MM.1S (cell line): ENCODE data around the gene PISD.

Experiments
- DNase-seq: peaks from one replicate; pipeline ENCODE4 v3.0.0-alpha.2; 2015
- H2AFZ ChIP-seq: fragments of 300-600 bp; sonication (generic); 2 replicates; pipeline ENCODE4 v1.6.0; 2016; ENCODE audit warnings: antibody characterized with exemption, low read length
- H3F3A ChIP-seq: fragments of 300-600 bp; sonication (generic); 2 replicates; pipeline ENCODE4 v1.6.1; 2016; ENCODE audit warnings: mild to moderate bottlenecking, antibody characterized with exemption, low read length, moderate library complexity, mixed read lengths; ENCODE audit not compliant: insufficient read depth
- H3K27ac ChIP-seq: fragments of 300-600 bp; sonication (generic); 2 replicates; pipeline ENCODE4 v1.5.1; 2016; ENCODE audit warnings: mild to moderate bottlenecking, low read length
- H3K27me3 ChIP-seq: fragments of 300-600 bp; sonication (generic); replicated peaks from 2 replicates; pipeline ENCODE4 v1.6.0; 2016; ENCODE audit warnings: low read length; ENCODE audit not compliant: insufficient read depth
- H3K36me3 ChIP-seq: fragments of 300-600 bp; sonication (generic); replicated peaks from 2 replicates; pipeline ENCODE4 v1.6.1; 2016; ENCODE audit warnings: mild to moderate bottlenecking, low read length, mixed read lengths; ENCODE audit not compliant: insufficient read depth
- H3K4me1 ChIP-seq: fragments of 300-600 bp; sonication (generic); 2 replicates; pipeline ENCODE4 v1.6.1; 2016; ENCODE audit warnings: low read length, mixed read lengths
- H3K4me2 ChIP-seq: fragments of 300-600 bp; sonication (generic); 2 replicates; pipeline ENCODE4 v1.6.0; 2016; ENCODE audit warnings: low read depth, low read length
- H3K4me3 ChIP-seq: fragments of 300-600 bp; sonication (generic); 2 replicates; pipeline ENCODE4 v1.5.1; 2016; ENCODE audit warnings: low read length, mixed read lengths
- H3K79me2 ChIP-seq: fragments of 300-600 bp; sonication (generic); 2 replicates; pipeline ENCODE4 v1.6.1; 2016; ENCODE audit warnings: mixed run types, low read length, mixed read lengths
- H3K9ac ChIP-seq: fragments of 300-600 bp; sonication (generic); 2 replicates; pipeline ENCODE4 v1.6.1; 2016; ENCODE audit warnings: low read length, mixed read lengths
- H3K9me2 ChIP-seq: fragments of 300-600 bp; sonication (generic); replicated peaks from 2 replicates; pipeline ENCODE4 v1.6.1; 2016; ENCODE audit warnings: mild to moderate bottlenecking, low read length, mixed read lengths; ENCODE audit not compliant: insufficient read depth
- H3K9me3 ChIP-seq: fragments of 300-600 bp; sonication (generic); replicated peaks from 2 replicates; pipeline ENCODE4 v1.6.1; 2016; ENCODE audit warnings: mild to moderate bottlenecking, low read length, mixed read lengths; ENCODE audit not compliant: insufficient read depth
- H4K20me1 ChIP-seq: fragments of 300-600 bp; sonication (generic); 2 replicates; pipeline ENCODE4 v1.6.1; 2016; ENCODE audit warnings: mild to moderate bottlenecking, low read length, moderate library complexity, mixed read lengths; ENCODE audit not compliant: insufficient read depth
- EZH2 ChIP-seq: fragments of 300-600 bp; sonication (generic); optimal IDR thresholded peaks from 2 replicates; pipeline ENCODE3; 2017; ENCODE audit warnings: low read depth, mild to moderate bottlenecking, antibody characterized with exemption, low read length, mixed read lengths
- EZH2phosphoT487 ChIP-seq: fragments of 300-600 bp; sonication (generic); IDR thresholded peaks from 2 replicates; pipeline ENCODE4 v1.6.1; 2018; ENCODE audit warnings: antibody characterized with exemption, low read length
- TF ChIP-seq, protein P1 (sequence below): fragments of 300-600 bp; sonication (generic); IDR thresholded peaks from 2 replicates; pipeline ENCODE4 v1.5.1; 2016; ENCODE audit warnings: antibody characterized with exemption, low read length, mixed read lengths

PISD gene

DNA sequence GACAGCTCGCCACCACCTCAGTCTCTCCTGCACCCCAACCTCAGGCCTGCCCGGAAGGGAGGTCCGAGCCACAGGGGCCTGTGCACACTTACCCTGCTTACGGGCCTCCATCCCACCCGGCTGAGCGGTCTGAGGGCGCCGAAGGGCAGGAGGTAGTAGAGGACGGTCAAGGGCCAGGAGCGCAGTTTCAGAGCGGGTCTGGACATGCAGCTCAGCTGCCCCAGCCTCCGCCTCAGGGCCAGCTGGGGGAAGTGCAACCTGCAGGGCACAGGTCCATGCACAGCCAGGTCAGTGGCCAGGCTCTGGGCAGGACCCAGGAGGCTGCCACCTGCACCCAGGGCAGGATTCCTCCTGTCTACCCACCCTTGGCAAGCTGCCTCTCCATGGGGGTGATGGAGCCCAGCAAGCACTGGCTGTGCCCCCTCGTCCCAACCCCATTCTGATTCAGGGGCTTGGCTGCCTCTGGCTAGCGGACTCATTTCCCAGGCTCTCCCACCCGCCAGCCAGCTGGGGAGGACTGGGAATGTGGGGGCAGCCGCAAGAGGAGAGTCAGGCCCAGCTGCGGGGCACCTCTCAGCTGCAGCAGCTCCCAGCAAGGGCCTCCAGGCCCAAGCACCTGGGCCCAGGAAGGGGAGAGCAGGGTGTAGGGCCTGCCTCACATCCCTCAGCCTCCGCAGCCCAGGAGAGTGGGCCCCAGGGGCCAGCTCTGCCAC, 38.3 kb downstream of the PISD start:
- no peaks in the 10 kb centered on the region for H3K9me3 ChIP-seq
- no peak overlapping the region for H3K9ac ChIP-seq
- H2AFZ ChIP-seq, result no peak overlapping the region
- H3K4me2 ChIP-seq, result no peak overlapping the region
- H3K4me3 ChIP-seq, result no peak overlapping the region
- peaks cover 72% of the 10 kb centered on the region for H3K79me2 ChIP-seq
- H3K36me3 ChIP-seq, result no peaks in the 10 kb centered on the region
- H3K9me2 ChIP-seq, result no peaks in the 10 kb centered on the region
- DNase-seq, result no peak
- no peak for TF ChIP-seq EZH2phosphoT487
- TF ChIP-seq, protein P1, sequence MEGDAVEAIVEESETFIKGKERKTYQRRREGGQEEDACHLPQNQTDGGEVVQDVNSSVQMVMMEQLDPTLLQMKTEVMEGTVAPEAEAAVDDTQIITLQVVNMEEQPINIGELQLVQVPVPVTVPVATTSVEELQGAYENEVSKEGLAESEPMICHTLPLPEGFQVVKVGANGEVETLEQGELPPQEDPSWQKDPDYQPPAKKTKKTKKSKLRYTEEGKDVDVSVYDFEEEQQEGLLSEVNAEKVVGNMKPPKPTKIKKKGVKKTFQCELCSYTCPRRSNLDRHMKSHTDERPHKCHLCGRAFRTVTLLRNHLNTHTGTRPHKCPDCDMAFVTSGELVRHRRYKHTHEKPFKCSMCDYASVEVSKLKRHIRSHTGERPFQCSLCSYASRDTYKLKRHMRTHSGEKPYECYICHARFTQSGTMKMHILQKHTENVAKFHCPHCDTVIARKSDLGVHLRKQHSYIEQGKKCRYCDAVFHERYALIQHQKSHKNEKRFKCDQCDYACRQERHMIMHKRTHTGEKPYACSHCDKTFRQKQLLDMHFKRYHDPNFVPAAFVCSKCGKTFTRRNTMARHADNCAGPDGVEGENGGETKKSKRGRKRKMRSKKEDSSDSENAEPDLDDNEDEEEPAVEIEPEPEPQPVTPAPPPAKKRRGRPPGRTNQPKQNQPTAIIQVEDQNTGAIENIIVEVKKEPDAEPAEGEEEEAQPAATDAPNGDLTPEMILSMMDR, result no peak
- TF ChIP-seq EZH2, result no peak
- no peak overlapping the region for H3K27ac ChIP-seq
- H4K20me1 ChIP-seq, result no peaks in the 10 kb centered on the region; the same call in 1 of the 2 replicates
- H3F3A ChIP-seq, result 0 out of 2 replicates have a peak, but pooled peaks cover 3% of the 10 kb centered on the region
- no peaks in the 10 kb centered on the region for H3K4me1 ChIP-seq
- no peaks in the 10 kb centered on the region for H3K27me3 ChIP-seq

DNA sequence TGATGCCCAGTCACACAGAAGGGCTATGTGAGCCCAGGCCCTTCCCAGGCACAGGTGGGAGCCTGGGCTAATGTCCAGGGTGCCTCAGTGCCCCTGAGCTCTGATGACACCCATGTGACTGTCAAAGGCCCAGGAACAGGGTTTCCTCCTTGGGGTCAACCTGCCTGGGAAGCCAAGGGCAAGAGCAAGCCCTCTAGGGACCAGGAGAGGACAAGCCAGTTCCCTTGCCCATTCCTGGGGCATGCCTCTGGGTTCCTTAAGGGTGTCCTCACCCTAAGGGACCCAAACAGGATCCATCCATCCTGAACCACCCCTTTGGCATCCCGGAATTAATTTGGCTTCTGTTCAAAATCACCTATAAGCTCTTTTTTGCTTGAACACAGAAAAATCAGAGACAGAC, 39.0 kb downstream of the PISD start:
- H3K36me3 ChIP-seq, result no peaks in the 10 kb centered on the region
- H3K9ac ChIP-seq, result no peak overlapping the region
- peaks cover 65% of the 10 kb centered on the region for H3K79me2 ChIP-seq
- H2AFZ ChIP-seq, result no peak overlapping the region
- no peaks in the 10 kb centered on the region for H3K27me3 ChIP-seq
- H3K4me1 ChIP-seq, result no peaks in the 10 kb centered on the region
- 0 out of 2 replicates have a peak, but pooled peaks cover 3% of the 10 kb centered on the region for H3F3A ChIP-seq
- H3K9me2 ChIP-seq, result no peaks in the 10 kb centered on the region
- no peak overlapping the region for H3K27ac ChIP-seq
- H3K4me3 ChIP-seq, result no peak overlapping the region
- no peak for DNase-seq
- H3K9me3 ChIP-seq, result no peaks in the 10 kb centered on the region
- TF ChIP-seq, protein P1, result no peak
- no peak for TF ChIP-seq EZH2phosphoT487
- TF ChIP-seq EZH2, result no peak
- no peaks in the 10 kb centered on the region; the same call in 1 of the 2 replicates for H4K20me1 ChIP-seq
- no peak overlapping the region for H3K4me2 ChIP-seq

DNA sequence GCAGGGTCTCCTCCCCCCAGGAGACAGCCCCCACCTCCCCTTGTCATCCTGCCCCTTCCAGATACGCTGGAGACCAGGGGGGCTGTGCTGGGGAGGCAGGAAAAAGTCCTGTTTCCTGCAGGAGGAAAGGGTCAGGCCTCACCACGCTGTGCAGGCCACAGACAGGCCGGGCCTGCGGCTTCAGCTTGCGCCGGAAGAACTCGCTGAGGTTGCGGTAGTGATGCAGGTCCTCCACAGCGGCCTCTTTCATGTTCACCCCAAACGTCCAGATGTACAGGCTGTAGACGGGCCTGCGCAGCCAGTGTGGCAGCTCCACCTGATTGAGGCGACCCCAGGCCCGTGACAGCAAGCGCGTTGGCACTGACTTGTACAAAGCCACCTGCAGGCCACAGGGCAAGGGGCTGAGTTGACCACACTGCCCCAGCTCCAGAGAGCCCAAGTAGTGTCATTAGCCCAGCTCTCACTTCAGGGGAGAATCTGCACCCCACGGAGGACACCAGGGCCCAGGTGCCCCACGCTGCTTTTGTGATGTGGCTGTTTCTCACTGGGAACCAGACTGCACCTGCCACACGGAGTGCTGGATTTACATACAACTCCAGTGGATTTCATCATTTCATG, 40.4 kb downstream of the PISD start:
- Histone ChIP-seq H3K27me3 (no peaks in the 10 kb centered on the region), H3K9ac (no peak overlapping the region), H3K4me2 (no peak overlapping the region), H4K20me1 (no peaks in the 10 kb centered on the region; the same call in 1 of the 2 replicates), H3K27ac (no peak overlapping the region), H3K9me2 (no peaks in the 10 kb centered on the region), H3K36me3 (no peaks in the 10 kb centered on the region), H3K4me1 (peaks cover 5% of the 10 kb centered on the region; the same call in 1 of the 2 replicates), H3K79me2 (peaks cover 51% of the 10 kb centered on the region), H3F3A (0 out of 2 replicates have a peak, but pooled peaks cover 3% of the 10 kb centered on the region), H3K4me3 (no peak overlapping the region), H3K9me3 (no peaks in the 10 kb centered on the region), H2AFZ (no peak overlapping the region)
- TF ChIP-seq EZH2, result no peak
- no peak for TF ChIP-seq EZH2phosphoT487
- TF ChIP-seq, protein P1, result no peak
- DNase-seq, result no peak
